Stimulated activated CD4-positive, alpha-beta T cell treated with anti-CD3 and anti-CD28 coated beads, Interleukin-12 subunit alpha, Interleukin-12 subunit beta, amount 100 ng/mL, for 24 hours (primary cell): ENCODE results near the gene PCYOX1L.

ENCODE experiments used
- DNase-seq, 2 experiments: peaks; one replicate each; pipeline ENCODE4 v3.0.0-alpha.2; 2020; ENCODE audit warnings: low read depth in 2 of 2

Gene PCYOX1L

DNA sequence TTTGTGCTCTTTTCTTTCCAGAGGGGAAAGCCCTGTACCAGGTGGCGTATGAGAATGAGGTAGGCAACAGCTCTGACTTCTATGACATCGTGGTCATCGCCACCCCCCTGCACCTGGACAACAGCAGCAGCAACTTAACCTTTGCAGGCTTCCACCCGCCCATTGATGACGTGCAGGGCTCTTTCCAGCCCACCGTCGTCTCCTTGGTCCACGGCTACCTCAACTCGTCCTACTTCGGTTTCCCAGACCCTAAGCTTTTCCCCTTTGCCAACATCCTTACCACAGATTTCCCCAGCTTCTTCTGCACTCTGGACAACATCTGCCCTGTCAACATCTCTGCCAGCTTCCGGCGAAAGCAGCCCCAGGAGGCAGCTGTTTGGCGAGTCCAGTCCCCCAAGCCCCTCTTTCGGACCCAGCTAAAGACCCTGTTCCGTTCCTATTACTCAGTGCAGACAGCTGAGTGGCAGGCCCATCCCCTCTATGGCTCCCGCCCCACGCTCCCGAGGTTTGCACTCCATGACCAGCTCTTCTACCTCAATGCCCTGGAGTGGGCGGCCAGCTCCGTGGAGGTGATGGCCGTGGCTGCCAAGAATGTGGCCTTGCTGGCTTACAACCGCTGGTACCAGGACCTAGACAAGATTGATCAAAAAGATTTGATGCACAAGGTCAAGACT, 10.3 kb downstream of the PCYOX1L start:
- DNase-seq: no peak

- no peak for DNase-seq
These were observed 13.0 kb downstream of the PCYOX1L start for GRCh38 chr5:149370878-149371277.

- DNase-seq: peak in 1 of 2 experiments; percentile 51
These were observed 13.6 kb downstream of the PCYOX1L start for GRCh38 chr5:149371296-149371962.

- DNase-seq: no peak
These were observed 14.4 kb downstream of the PCYOX1L start for GRCh38 chr5:149372076-149372795.

DNA sequence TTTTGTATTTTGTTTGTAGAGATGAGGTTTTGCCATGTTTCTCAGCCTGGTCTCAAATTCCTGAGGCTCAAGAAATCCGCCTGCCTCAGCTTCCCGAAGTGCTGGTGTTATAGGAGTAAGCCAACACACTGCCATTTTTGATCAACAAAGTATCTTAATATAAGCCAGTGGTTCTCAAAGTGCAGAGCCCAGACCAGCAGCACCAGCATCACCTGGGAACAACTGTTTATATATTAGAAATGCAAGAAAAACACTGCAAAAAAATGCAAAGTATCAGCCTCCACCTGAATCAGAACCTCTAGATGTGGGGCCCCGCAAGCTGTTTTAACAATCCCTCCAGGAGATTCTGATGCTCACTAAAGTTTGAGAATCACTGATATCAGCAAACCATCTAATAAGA, 15.1 kb downstream of the PCYOX1L start:
- DNase-seq: no peak

- DNase-seq: no peak
These were observed 16.5 kb downstream of the PCYOX1L start for GRCh38 chr5:149374303-149374702.

GRCh38 chr5:149374801-149375200, 17.0 kb downstream of the PCYOX1L start:
- no peak for DNase-seq

DNA sequence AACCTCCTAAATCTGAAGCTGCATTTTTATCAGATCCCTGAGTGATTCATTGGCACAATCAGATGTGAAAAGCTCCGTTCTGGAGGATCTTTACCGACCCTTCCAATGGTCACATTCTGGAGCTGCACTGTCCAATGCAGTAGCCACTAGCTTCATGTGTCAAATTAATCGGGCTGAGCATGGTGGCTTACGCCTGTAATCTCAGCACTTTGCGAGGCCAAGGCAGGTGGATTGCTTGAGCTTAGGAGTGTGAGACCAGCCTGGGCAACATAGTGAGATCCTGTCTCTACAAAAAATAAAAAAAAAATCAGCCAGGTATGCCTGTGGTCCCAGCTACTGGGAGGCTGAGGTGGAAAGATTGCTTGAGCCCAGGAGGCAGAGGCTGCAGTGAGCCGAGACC, 17.6 kb downstream of the PCYOX1L start:
- DNase-seq: no peak

- no peak for DNase-seq
These were observed 18.3 kb downstream of the PCYOX1L start for GRCh38 chr5:149376104-149376503.

DNA sequence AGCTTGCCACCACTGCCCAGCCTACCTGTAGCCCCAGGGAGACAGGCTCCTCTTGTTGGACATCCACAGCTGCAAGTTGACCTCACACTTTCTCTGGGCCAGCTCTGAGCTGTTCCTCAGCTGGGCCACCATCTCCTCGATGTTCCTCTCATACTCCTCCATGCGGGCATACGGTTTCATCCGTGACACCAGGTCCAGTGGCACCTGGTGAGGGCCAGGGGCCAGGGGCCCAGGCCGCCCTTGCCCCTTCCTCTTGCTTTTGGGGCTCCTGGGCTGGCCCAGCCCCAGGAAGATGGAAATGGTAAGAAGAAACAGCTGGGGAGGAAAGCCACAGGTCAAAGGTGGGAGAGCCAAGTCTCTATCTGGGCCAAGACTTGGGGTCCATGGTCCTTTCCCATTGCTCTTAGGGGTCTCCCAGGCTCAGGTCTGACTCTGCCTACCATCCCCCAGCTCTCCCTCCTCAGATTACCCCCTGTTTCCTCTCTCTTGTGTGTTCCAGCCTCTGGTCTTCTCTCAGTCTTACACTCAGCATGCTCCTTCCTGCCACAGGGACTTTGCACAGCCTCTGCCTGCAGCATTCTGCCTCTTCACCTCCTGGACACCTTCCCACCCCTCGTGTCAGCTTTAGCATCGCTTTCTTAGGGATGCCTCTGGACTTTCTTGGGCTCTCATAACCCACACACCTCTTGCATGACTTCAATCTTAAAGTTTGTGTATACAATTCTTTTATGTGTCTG, 19.0 kb downstream of the PCYOX1L start:
- no peak for DNase-seq

- DNase-seq: no peak
These were observed 20.5 kb downstream of the PCYOX1L start for GRCh38 chr5:149378241-149378820.

GRCh38 chr5:149379177-149379761, 21.4 kb downstream of the PCYOX1L start, which contains the start of gene IL17B:
Gene IL17B (minus strand): TSS chr5:149379292. CDS start chr5:149379225, 67 bp downstream.
- DNase-seq: no peak

GRCh38 chr5:149379818-149380374, 22.1 kb downstream of the PCYOX1L start:
- DNase-seq: no peak

DNA sequence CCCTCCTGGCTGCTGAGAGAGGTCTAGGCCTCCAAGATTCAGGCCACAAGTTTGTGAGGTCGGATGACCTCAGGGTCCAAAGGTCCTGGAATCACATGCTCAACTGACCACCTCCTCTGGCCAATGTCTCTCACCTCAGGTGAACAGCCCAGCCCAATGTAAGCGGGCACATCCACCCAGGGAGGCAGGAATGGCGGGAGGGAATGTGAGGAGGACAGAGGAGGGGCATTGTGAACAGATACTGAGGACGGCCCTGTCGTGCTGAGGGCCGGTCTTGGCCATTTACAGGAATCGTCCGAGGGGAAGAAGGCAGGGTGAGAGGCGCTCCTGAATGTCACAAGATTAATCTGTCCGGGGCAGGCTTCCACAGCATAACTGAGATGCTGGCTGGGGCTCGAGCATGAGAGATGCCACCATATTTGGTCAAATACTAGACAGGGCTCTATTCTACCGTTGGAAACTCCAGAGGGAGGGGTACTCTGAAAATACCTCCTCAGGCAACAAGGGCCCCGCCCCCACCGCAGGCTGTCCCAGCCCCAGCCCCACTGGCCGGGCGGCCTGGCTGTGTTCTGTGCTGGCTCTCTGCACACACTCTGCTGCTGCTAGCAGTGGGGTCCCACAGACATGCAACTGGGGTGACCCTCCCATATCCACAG, 22.7 kb downstream of the PCYOX1L start:
- no peak for DNase-seq

DNA sequence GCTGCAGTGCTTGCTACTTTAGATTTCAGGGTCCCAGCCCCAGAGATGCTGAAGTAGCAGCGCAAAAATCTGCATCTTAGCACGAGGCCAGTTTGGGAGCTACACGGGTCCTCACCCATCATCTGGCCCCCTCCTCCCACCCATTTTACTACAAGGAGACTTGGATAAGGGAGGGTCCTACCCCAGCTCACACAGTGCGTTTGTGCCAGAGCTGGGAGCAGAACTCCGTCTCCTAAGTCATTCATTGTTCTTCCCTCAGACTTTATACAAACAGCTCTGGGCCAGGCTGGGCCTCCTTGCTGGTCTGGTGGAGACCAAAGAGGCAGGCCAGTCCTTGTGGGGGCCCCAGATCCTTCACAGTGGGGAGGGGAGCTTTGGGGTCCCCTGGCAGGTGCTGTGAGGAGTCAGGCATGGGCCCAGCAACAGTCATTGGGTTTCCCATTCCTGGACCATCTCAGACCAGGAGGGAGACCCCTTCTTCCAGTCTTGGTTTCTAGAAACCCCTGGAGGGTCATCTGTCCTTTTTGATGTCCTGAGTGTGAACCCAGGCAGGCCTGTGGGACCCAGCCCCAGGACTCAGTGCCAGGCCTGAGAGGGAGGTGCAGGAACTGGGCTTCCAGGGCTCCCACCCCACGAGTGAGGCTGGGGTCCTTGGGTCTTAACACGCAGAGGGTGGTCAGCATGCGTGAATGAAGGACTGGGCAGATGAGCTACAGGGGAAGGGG, 23.6 kb downstream of the PCYOX1L start:
- DNase-seq: no peak

DNA sequence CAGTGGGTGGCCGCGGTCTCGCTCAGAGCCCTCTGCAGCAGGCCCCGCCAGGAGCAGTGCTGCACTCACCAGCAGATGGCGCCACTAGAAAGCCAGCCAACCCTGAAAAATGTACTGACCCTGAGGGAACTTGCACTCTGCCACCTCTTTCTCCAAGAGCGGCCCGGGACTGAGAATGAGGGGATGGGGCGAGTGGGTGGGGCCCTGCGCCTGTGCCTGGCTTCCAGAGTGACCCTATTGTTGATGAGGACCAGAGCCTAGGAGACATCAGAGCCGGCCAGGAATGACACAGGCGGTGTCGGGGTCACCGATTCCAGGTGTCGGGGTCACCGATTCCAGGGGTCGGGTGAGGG, 24.1 kb downstream of the PCYOX1L start:
- peak; percentile 54 to 68 for DNase-seq

- DNase-seq: no peak
These were observed 24.8 kb downstream of the PCYOX1L start for GRCh38 chr5:149382517-149383220.

DNA sequence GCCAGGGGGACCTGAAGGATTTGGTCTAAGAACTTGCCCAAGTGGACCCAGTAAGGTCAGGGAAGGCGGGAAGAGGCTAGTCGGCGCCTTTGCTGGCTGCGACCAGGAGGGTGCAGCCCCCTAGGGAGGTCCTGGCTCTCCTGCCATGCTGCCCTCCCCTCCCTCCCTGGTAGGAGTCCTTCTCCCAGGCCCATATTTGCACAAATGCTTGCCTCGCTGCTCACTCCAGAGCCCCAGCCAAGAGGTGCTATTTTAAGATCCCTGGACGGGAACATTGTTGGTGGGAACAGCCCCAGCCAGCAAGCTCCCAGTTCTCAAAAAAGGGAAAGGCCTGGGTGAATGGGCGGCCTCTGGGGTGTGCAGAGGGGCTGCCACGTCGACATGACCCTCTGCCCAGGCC, 25.6 kb downstream of the PCYOX1L start:
- no peak for DNase-seq

- DNase-seq: no peak
These were observed 28.3 kb downstream of the PCYOX1L start for GRCh38 chr5:149386166-149386565.
